ENCODE results near the gene ENDOU. TPM values are rescaled to one million over a fixed set of nuclear protein-coding genes. Genes with fewer than 3 reads are reported as not detected.

The ENDOU gene
- total and polyA plus RNA-seq, 2 donors (not counting 3 experiments of a cell fraction or from before 2014, with no cell fraction given) = not detected

DNA sequence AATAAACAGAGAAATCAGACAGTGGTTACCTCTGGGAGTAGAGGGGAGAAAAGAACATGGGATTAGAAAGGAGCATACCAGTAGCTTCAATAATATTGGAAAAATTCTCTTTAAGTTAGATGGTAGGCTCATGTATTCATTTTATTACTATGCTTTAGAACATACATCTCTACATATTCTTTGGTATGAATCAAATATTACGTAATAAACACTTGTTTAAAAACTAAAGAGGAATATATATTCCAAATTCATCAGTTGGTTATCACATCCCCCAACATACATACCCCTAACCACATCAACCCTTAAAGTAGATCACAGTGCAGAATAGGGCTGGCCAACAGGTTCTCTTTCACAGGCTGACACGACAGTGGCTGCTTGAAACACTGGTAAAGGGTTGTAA lies 25.0 kb downstream of the ENDOU start:
- POLR2A ChIA-PET = no interaction called here
- FAIRE-seq (no peak), DNase-seq (ENCODE audit: low read depth, low spot score) (no peak)
- CTCF ChIA-PET = no interaction called here
- Histone ChIP-seq H4K20me1 (replicated peaks; ENCODE audit: control insufficient read depth, extremely low read depth, insufficient read depth, low read length) (no peaks in the 10 kb centered on the region), H3K4me3 (replicated peaks in 1 of 3; ENCODE audit: insufficient read depth in 1 of 3, low read depth in 1 of 3, low read length in 3 of 3) (no peak overlapping the region), H3K36me3 (ENCODE audit: control insufficient read depth in 2 of 2, extremely low read depth in 1 of 2, insufficient read depth in 2 of 2, low read length in 2 of 2) (peaks cover 0 to 15% of the 10 kb centered on the region in 2 experiments), H3K79me2 (ENCODE audit: control insufficient read depth, insufficient read depth, low read length) (peaks cover 17% of the 10 kb centered on the region), H3K27ac (ENCODE audit: insufficient read depth, low read depth, low read length) (no peak overlapping the region), H3K9ac (replicated peaks; ENCODE audit: extremely low read depth, insufficient read depth, low read length) (no peak overlapping the region), H3K4me1 (ENCODE audit: control insufficient read depth, extremely low read depth, insufficient read depth, low read length) (peaks cover 7% of the 10 kb centered on the region), H3K27me3 (ENCODE audit: control insufficient read depth in 2 of 2, insufficient read depth in 2 of 2, low read length in 2 of 2) (no peaks in the 10 kb centered on the region), H3K9me3 (replicated peaks; ENCODE audit: control insufficient read depth, insufficient read depth, low read length) (no peaks in the 10 kb centered on the region), H2AFZ (ENCODE audit: low read depth, low read length) (no peak overlapping the region), H3K4me2 (ENCODE audit: insufficient read depth, low read length) (no peak overlapping the region), H3K9me1 (replicated peaks; ENCODE audit: control insufficient read depth, extremely low read depth, insufficient read depth, low read length) (no peaks in the 10 kb centered on the region)
- intact Hi-C loops (cut with micrococcal nuclease) (no loop called here), dilution Hi-C loops (cut with MboI; ENCODE audit: extremely low pct_ligation_motif_present, low sequenced_read_pairs) (no loop called here)
- no TSS peak for BruUV-seq (replicated peaks)
- TF ChIP-seq MYC (IDR thresholded peaks at IDR 0.05; ENCODE audit: low read depth, low read length) (no peak), FOS (IDR thresholded peaks at IDR 0.05; ENCODE audit: borderline replicate concordance, insufficient read depth, low read length) (no peak), EZH2 (IDR thresholded peaks at IDR 0.05; ENCODE audit: borderline replicate concordance, low read depth, low read length, severe bottlenecking) (no peak)

DNA sequence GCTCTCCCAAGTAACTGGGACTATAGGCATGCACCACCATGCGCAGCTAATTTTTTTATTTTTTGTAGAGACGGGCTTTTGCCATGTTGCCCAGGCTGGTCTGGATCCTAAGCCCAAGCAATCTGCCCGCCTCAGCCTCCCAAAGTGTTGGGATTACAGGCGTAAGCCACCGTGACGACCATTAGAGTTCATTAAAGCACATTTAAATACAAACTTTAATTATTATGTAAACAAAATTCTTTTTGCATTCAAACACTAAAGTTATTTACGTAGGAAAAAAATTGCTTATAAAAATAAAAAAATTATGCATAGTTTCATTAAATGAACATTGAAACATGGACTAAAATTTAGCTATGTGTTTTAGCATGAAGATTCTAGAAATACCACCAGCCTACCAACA lies 26.7 kb downstream of the ENDOU start:
- H3K4me3 ChIP-seq (replicated peaks in 1 of 3; ENCODE audit: insufficient read depth in 1 of 3, low read depth in 1 of 3, low read length in 3 of 3) = no peak overlapping the region
- FAIRE-seq (no peak), DNase-seq (ENCODE audit: low read depth, low spot score) (no peak)
- no TSS peak for BruUV-seq (replicated peaks)
- H3K9ac ChIP-seq (replicated peaks; ENCODE audit: extremely low read depth, insufficient read depth, low read length) = no peak overlapping the region
- H3K9me1 ChIP-seq (replicated peaks; ENCODE audit: control insufficient read depth, extremely low read depth, insufficient read depth, low read length) = no peaks in the 10 kb centered on the region
- CTCF ChIA-PET = interaction anchor here (1.0 to 1.2 kb wide), 2 partner anchors 9 to 45 kb away, joined by 3 read pairs; no protein-coding TSS in a partner anchor
- peaks cover 0 to 19% of the 10 kb centered on the region in 2 experiments for H3K36me3 ChIP-seq (ENCODE audit: control insufficient read depth in 2 of 2, extremely low read depth in 1 of 2, insufficient read depth in 2 of 2, low read length in 2 of 2)
- no peaks in the 10 kb centered on the region for H3K4me1 ChIP-seq (ENCODE audit: control insufficient read depth, extremely low read depth, insufficient read depth, low read length)
- POLR2A ChIA-PET = no interaction called here
- H3K27me3 ChIP-seq (ENCODE audit: control insufficient read depth in 2 of 2, insufficient read depth in 2 of 2, low read length in 2 of 2) = no peaks in the 10 kb centered on the region
- no peak overlapping the region for H2AFZ ChIP-seq (ENCODE audit: low read depth, low read length)
- H3K79me2 ChIP-seq (ENCODE audit: control insufficient read depth, insufficient read depth, low read length) = peaks cover 5% of the 10 kb centered on the region
- dilution Hi-C loops (cut with MboI; ENCODE audit: extremely low pct_ligation_motif_present, low sequenced_read_pairs) = no loop called here
- no peaks in the 10 kb centered on the region for H4K20me1 ChIP-seq (replicated peaks; ENCODE audit: control insufficient read depth, extremely low read depth, insufficient read depth, low read length)
- intact Hi-C loops (cut with micrococcal nuclease) = no loop called here
- no peak overlapping the region for H3K27ac ChIP-seq (ENCODE audit: insufficient read depth, low read depth, low read length)
- no peak overlapping the region for H3K4me2 ChIP-seq (ENCODE audit: insufficient read depth, low read length)
- no peak for TF ChIP-seq POLR2A (IDR thresholded peaks at IDR 0.05; ENCODE audit: low read depth, low read length)
- no peak for TF ChIP-seq MYC (IDR thresholded peaks at IDR 0.05; ENCODE audit: low read depth, low read length)
- TF ChIP-seq, protein P1, sequence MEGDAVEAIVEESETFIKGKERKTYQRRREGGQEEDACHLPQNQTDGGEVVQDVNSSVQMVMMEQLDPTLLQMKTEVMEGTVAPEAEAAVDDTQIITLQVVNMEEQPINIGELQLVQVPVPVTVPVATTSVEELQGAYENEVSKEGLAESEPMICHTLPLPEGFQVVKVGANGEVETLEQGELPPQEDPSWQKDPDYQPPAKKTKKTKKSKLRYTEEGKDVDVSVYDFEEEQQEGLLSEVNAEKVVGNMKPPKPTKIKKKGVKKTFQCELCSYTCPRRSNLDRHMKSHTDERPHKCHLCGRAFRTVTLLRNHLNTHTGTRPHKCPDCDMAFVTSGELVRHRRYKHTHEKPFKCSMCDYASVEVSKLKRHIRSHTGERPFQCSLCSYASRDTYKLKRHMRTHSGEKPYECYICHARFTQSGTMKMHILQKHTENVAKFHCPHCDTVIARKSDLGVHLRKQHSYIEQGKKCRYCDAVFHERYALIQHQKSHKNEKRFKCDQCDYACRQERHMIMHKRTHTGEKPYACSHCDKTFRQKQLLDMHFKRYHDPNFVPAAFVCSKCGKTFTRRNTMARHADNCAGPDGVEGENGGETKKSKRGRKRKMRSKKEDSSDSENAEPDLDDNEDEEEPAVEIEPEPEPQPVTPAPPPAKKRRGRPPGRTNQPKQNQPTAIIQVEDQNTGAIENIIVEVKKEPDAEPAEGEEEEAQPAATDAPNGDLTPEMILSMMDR (IDR thresholded peaks at IDR 0.05; ENCODE audit: extremely low read depth in 1 of 2, insufficient read depth in 1 of 2, low read depth in 1 of 2, low read length in 2 of 2) = no peak
- no peak for TF ChIP-seq JUN (IDR thresholded peaks at IDR 0.05; ENCODE audit: borderline replicate concordance, insufficient read depth, insufficient read length, low read depth)
- TF ChIP-seq, protein P2, sequence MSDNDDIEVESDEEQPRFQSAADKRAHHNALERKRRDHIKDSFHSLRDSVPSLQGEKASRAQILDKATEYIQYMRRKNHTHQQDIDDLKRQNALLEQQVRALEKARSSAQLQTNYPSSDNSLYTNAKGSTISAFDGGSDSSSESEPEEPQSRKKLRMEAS (IDR thresholded peaks at IDR 0.05; ENCODE audit: insufficient read depth, insufficient read length) = no peak
- TF ChIP-seq GATA2 (IDR thresholded peaks at IDR 0.05; ENCODE audit: insufficient read depth, insufficient read length, low read depth, low read length) = no peak
- H3K9me3 ChIP-seq (replicated peaks; ENCODE audit: control insufficient read depth, insufficient read depth, low read length) = no peaks in the 10 kb centered on the region

Data from endothelial cell of umbilical vein (primary cell).